Measurements from ENCODE around the gene ASF1B.

Gene ASF1B

GRCh38 chr19:14088634-14089411 lies 47.6 kb downstream of the ASF1B start:
- no peak for DNase-seq (ENCODE audit: low read depth in 2 of 2)

DNA sequence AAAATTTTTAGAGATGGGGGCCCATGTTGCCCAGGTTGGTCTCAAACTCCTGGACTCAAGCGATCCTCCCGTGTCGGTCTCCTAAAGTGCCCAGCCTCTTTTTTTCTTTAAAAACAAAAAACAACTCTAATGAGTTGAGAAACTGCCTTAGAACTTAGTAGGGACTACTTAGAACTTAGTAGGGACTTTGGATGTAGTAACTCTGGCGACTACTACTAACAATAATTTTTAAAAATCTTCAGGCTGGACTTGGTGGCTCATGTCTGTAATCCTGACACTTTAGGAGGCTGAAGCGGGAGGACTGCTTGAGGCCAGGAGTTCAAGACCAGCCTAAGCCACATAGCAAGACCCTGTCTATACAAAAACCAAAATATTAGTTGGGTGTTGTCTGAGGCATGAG lies 50.3 kb downstream of the ASF1B start:
- DNase-seq (ENCODE audit: low read depth in 2 of 2) = no peak

- DNase-seq (ENCODE audit: low read depth in 2 of 2) = no peak
These were observed 50.9 kb downstream of the ASF1B start, which contains the start of gene C19orf67 for GRCh38 chr19:14085309-14085995. Gene C19orf67, minus strand, starts transcription at chr19:14085783. Its CDS starts 156 bp downstream, at chr19:14085627.

- DNase-seq (ENCODE audit: low read depth in 2 of 2) = no peak
These were observed 53.8 kb downstream of the ASF1B start for GRCh38 chr19:14082675-14082960.

DNA sequence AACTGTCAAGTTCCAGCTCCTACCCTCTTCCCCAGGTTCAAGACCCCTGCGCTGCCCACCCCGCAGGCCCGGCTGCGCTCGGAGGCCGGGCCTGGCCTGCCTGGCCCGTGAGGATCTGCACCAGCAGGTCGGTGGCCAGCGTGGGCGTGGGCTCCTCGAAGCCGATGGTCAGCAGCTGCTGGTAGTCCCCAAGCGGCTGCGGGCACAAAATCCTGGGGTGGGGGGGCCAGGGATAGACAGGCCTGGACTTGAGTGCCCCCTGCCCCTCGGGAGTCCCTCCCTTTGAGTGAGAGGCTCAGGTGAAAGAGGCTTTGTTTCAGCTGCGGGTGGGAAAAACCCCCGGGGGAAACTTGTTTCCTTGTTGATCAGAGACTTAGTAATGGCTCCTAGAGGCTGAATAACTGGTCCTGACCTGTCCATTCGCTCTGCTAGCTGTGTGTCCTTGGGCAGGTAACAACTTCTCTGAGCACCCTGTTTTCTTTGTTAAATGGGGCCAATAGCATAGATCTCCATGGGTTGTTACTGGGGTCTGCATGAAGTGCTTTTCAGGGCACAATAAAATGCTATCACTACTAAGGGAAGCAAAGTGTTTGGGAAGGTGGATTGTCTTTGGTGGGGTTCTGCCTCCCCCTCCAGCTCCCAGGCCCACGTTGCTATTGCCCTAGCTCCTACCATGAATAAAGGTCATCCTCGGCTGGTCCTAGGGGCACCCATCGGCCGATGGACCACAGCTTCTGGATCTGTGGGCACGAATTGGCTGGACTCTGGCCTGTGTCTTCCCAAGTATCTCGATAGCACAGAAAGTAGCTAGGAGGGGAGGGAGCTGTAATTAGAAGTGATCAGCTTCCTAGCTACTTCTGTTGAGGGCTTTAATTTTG lies 54.4 kb downstream of the ASF1B start:
- DNase-seq (ENCODE audit: low read depth in 2 of 2) = no peak

GRCh38 chr19:14080887-14081796 lies 55.2 kb downstream of the ASF1B start:
- DNase-seq (ENCODE audit: low read depth in 2 of 2) = peak; percentile 99

DNA sequence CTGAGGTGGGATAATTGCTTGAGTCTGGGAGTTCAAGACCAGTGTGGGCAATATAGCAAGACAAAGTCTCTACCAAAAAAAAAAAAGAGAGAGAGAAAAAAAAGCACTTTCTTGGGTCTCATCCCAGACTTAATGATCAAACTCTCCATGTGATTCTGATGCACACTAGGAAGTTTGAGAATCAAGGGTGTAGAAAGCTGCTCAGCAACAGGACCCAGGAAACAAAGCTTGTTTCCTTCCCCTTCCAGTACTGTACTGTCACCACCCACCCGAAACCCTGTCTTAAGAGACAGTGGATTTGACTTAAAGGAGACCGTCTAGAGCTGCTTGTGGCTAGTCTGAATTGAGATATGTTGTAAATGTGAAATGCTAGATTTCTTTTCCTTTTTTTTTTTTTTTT lies 58.0 kb downstream of the ASF1B start:
- DNase-seq (ENCODE audit: low read depth in 2 of 2) = no peak

GRCh38 chr19:14073925-14074838 lies 62.2 kb downstream of the ASF1B start:
- no peak for DNase-seq (ENCODE audit: low read depth in 2 of 2)

DNA sequence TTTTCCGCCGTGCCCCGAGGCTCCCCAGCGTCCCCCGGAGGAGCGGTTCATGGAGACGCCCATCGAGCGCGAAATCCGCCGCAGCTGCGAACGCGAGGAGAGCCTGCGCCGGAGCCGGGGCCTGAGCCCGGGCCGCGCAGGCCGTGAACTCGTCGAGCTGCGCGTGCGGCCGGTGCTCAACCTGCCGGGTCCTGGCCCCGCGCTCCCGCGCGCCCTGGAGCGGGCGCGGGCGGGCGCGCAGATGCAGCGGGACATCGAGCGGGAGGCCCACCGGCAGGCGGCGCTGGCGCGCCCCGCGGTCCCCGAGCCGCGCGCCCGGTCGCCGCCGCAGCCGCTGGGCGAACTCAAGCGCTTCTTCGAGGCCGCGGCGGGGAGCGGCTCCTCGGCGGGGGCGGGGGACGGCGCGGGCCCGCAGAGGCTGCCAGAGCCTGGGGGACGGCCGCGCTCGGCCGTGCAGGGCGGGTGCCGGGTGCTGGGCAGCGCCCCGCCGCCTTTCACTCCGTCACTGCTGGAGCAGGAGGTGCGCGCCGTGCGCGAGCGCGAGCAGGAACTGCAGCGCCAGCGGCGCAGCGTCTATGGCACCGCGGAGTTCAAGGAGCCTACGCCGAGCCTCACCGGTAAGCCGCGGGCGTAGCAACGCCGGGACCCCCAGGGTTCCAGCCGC lies 63.0 kb downstream of the ASF1B start:
- peak in 1 of 2 donors; percentile 36 for DNase-seq (ENCODE audit: low read depth in 2 of 2)

- DNase-seq (ENCODE audit: low read depth in 2 of 2) = no peak
These were observed 63.7 kb downstream of the ASF1B start, which contains the start of gene MISP3 for GRCh38 chr19:14072535-14073260. Gene MISP3, plus strand, starts transcription at chr19:14072786. Its CDS starts 524 bp downstream, at chr19:14073310.

DNA sequence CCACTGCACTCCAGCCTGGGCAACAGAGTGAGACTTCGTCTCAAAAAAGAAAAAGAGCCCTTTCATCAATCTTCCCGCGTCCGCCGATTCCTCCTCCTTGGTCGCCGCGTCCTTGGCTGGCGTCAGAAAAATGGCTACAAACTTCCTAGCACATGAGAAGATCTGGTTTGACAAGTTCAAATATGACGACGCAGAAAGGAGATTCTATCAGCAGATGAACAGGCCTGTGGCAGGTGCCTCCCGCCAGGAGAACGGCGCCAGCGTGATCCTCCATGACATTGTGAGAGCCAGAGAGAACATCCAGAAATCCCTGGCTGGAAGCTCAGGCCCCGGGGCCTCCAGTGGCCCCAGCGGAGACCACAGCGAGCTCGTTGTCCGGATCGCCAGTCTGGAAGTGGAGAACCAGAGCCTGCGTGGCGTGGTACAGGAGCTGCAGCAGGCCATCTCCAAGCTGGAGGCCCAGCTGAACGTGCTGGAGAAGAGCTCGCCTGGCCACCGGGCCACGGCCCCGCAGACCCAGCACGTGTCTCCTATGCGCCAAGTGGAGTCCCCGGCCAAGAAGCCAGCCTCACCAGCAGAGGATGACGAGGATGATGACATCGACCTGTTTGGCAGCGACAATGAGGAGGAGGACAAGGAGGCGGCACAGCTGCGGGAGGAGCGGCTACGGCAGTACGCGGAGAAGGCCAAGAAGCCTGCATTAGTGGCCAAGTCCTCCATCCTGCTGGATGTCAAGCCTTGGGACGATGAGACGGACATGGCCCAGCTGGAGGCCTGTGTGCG lies 65.9 kb downstream of the ASF1B start:
- no peak for DNase-seq (ENCODE audit: low read depth in 2 of 2)
